Prostate gland (tissue), 2 donors: ENCODE results near the gene PDE4D.

ENCODE experiments used
- CTCF ChIP-seq, 4 experiments: fragments of 200-600 bp in 2 of 4; fragments of 450-650 bp in 2 of 4; sonication (generic) in 2 of 4; IDR thresholded peaks; 1 replicate in 3 of 4; 2 replicates in 1 of 4; pipeline ENCODE4 v1.5.1; 2016 to 2019; ENCODE audit warnings: antibody characterized with exemption in 4 of 4, mild to moderate bottlenecking in 2 of 4, moderate library complexity in 2 of 4
- POLR2A ChIP-seq: fragments of 450-650 bp; IDR thresholded peaks from one replicate; pipeline ENCODE4 v1.6.1; 2016; ENCODE audit warnings: antibody characterized with exemption, mild to moderate bottlenecking
- POLR2AphosphoS5 ChIP-seq: sonication (generic); formaldehyde crosslinking; IDR thresholded peaks from one replicate; pipeline ENCODE4 v1.6.1; 2017; ENCODE audit warnings: antibody characterized with exemption

- TF ChIP-seq CTCF (IDR thresholded peaks at IDR 0.05) (no peak), POLR2A (no peak), POLR2AphosphoS5 (no peak)
Measured at GRCh38 chr5:59466271-59466670, 427.3 kb downstream of the PDE4D start.
